ENCODE data around the gene ANXA2R. TPM values are rescaled to one million over a fixed set of nuclear protein-coding genes. Genes with fewer than 3 reads are reported as not detected.

ANXA2R gene
- total RNA-seq, 1 experiment from 2014 or later = 8.9 TPM

- H2AFZ ChIP-seq (ENCODE audit: low read length) = peak overlapping the region; percentile 60
- H4K20me1 ChIP-seq (ENCODE audit: low read length) = no peaks in the 10 kb centered on the region
- TF ChIP-seq EZH2 (IDR thresholded peaks at IDR 0.05; ENCODE audit: low read length, unreplicated experiment) (no peak), CTCF (conservative IDR thresholded peaks at IDR 0.05; ENCODE audit: low read depth, low read length) (no peak), EZH2phosphoT487 (IDR thresholded peaks at IDR 0.05; ENCODE audit: borderline replicate concordance, low read length) (no peak)
- H3K9me2 ChIP-seq (replicated peaks; ENCODE audit: low read length) = no peaks in the 10 kb centered on the region
- peaks cover 95% of the 10 kb centered on the region for H3K79me2 ChIP-seq (ENCODE audit: low read length)
- no peaks in the 10 kb centered on the region for H3K9me3 ChIP-seq (ENCODE audit: low read length)
- peak overlapping the region; percentile 96 for H3K4me2 ChIP-seq (ENCODE audit: low read length)
- peak overlapping the region; percentile 88 for H3K9ac ChIP-seq (ENCODE audit: low read length)
- DNase-seq = peak; percentile 82
- intact Hi-C loops (cut with micrococcal nuclease) = no loop called here
- peaks cover 7% of the 10 kb centered on the region for H3F3A ChIP-seq (ENCODE audit: low read length, unreplicated experiment)
- H3K27ac ChIP-seq (ENCODE audit: low read length) = peak overlapping the region; percentile 90
- ChIA-PET POLR2A (ENCODE audit: unreplicated experiment) (interaction anchor here (0.7 to 1.4 kb wide), 3 partner anchors 18 to 42 kb away, joined by 3 to 6 read pairs (median 4); no protein-coding TSS in a partner anchor), CTCF (interaction anchor here (0.7 to 2.0 kb wide), 3 partner anchors 19 to 126 kb away, joined by 3 to 11 read pairs (median 6); no protein-coding TSS in a partner anchor)
- peaks cover 34% of the 10 kb centered on the region for H3K4me1 ChIP-seq (ENCODE audit: insufficient read depth, low read length)
- H3K27me3 ChIP-seq (ENCODE audit: low read length) = no peaks in the 10 kb centered on the region
- ATAC-seq = peak; percentile 4; the same call in 1 of the 2 replicates
- no TSS peak for BruUV-seq (replicated peaks)
- H3K4me3 ChIP-seq (ENCODE audit: low read length) = peak overlapping the region; percentile 70
- no peaks in the 10 kb centered on the region for H3K36me3 ChIP-seq (ENCODE audit: low read depth, low read length)
These were observed 2.3 kb downstream of the ANXA2R start for GRCh38 chr5:43037636-43038495.

- Histone ChIP-seq H2AFZ (ENCODE audit: low read length) (peak overlapping the region; percentile 60), H3K9me2 (replicated peaks; ENCODE audit: low read length) (no peaks in the 10 kb centered on the region), H3K4me3 (ENCODE audit: low read length) (peak overlapping the region; percentile 70), H3K27ac (ENCODE audit: low read length) (peak overlapping the region; percentile 90), H3K4me1 (ENCODE audit: insufficient read depth, low read length) (peaks cover 34% of the 10 kb centered on the region), H3K9me3 (ENCODE audit: low read length) (no peaks in the 10 kb centered on the region), H3K9ac (ENCODE audit: low read length) (peak overlapping the region; percentile 88), H3K27me3 (ENCODE audit: low read length) (no peaks in the 10 kb centered on the region), H3K4me2 (ENCODE audit: low read length) (peak overlapping the region; percentile 96), H3K36me3 (ENCODE audit: low read depth, low read length) (no peaks in the 10 kb centered on the region), H3K79me2 (ENCODE audit: low read length) (peaks cover 87% of the 10 kb centered on the region), H3F3A (ENCODE audit: low read length, unreplicated experiment) (peaks cover 7% of the 10 kb centered on the region), H4K20me1 (ENCODE audit: low read length) (no peaks in the 10 kb centered on the region)
- ATAC-seq (no peak), DNase-seq (peak; percentile 71)
- BruUV-seq (replicated peaks) = no TSS peak
- TF ChIP-seq EZH2 (IDR thresholded peaks at IDR 0.05; ENCODE audit: low read length, unreplicated experiment) (no peak), CTCF (conservative IDR thresholded peaks at IDR 0.05; ENCODE audit: low read depth, low read length) (0 out of 2 replicates have a peak, but pooled peaks have one; percentile 29)
- CTCF ChIA-PET = interaction anchor here (0.6 to 2.0 kb wide), 3 partner anchors 18 to 129 kb away, joined by 6 to 11 read pairs (median 7); no protein-coding TSS in a partner anchor
- intact Hi-C loops (cut with micrococcal nuclease) = no loop called here
- POLR2A ChIA-PET (ENCODE audit: unreplicated experiment) = interaction anchor here (0.6 to 1.4 kb wide), 2 partner anchors 28 to 125 kb away, joined by 3 to 6 read pairs; no protein-coding TSS in a partner anchor
These were observed 3.1 kb downstream of the ANXA2R start for GRCh38 chr5:43036856-43037635.
